Glutamatergic neuron (in vitro differentiated cells): ENCODE data around the gene B4GALT5. TPM values are rescaled to one million over a fixed set of nuclear protein-coding genes. Genes with fewer than 3 reads are reported as not detected.

Source experiments
- DNase-seq: peaks from one replicate; pipeline ENCODE4 v3.0.0; 2022
- H3K27ac Mint-ChIP-seq: one replicate; pipeline ENCODE4 v1.8.0; 2020; ENCODE audit warnings: mild to moderate bottlenecking, mixed read lengths, inconsistent platforms; ENCODE audit not compliant: unreplicated experiment
- H3K27me3 Mint-ChIP-seq: one replicate; pipeline ENCODE4 v1.8.0; 2020; ENCODE audit warnings: mild to moderate bottlenecking, moderate library complexity, mixed read lengths, inconsistent platforms; ENCODE audit not compliant: unreplicated experiment
- H3K36me3 Mint-ChIP-seq: one replicate; pipeline ENCODE4 v1.8.0; 2020; ENCODE audit warnings: mild to moderate bottlenecking, mixed read lengths, inconsistent platforms; ENCODE audit not compliant: unreplicated experiment
- H3K4me1 Mint-ChIP-seq: one replicate; pipeline ENCODE4 v1.8.0; 2020; ENCODE audit warnings: mild to moderate bottlenecking, low read depth, mixed read lengths, inconsistent platforms; ENCODE audit not compliant: unreplicated experiment
- H3K4me3 Mint-ChIP-seq: one replicate; pipeline ENCODE4 v1.8.0; 2020; ENCODE audit warnings: mild to moderate bottlenecking, mixed read lengths, inconsistent platforms; ENCODE audit not compliant: unreplicated experiment
- H3K9me3 Mint-ChIP-seq: one replicate; pipeline ENCODE4 v1.8.0; 2020; ENCODE audit warnings: mild to moderate bottlenecking, moderate library complexity, mixed read lengths, inconsistent platforms; ENCODE audit not compliant: unreplicated experiment
- total RNA-seq: library from RNA; stranded (reverse); fragmentation: NEBNext Ultra II Directional; extraction: Animal tissue kit (Norgen Biotek cat#: 25700); gene quantifications from one replicate; pipeline ENCODE4 v1.2.1, GENCODE V29; 2021; ENCODE audit not compliant: unreplicated experiment
- TF ChIP-seq, protein P1 (sequence below): fragments of 200-600 bp; sonication (generic); IDR thresholded peaks from one replicate; pipeline ENCODE4 v1.5.0; 2021; ENCODE audit not compliant: partially characterized antibody, unreplicated experiment

B4GALT5 gene
- total RNA-seq, 1 donor from 2014 or later: 61.3 TPM

GRCh38 chr20:49679634-49680033, 34.0 kb downstream of the B4GALT5 start:
- H3K4me1 Mint-ChIP-seq: peaks cover 46% of the 10 kb centered on the region
- no peak overlapping the region for H3K4me3 Mint-ChIP-seq
- H3K27me3 Mint-ChIP-seq: peaks cover 5% of the 10 kb centered on the region
- H3K36me3 Mint-ChIP-seq: no peaks in the 10 kb centered on the region
- peaks cover 3% of the 10 kb centered on the region for H3K9me3 Mint-ChIP-seq
- DNase-seq: no peak
- TF ChIP-seq, protein P1, sequence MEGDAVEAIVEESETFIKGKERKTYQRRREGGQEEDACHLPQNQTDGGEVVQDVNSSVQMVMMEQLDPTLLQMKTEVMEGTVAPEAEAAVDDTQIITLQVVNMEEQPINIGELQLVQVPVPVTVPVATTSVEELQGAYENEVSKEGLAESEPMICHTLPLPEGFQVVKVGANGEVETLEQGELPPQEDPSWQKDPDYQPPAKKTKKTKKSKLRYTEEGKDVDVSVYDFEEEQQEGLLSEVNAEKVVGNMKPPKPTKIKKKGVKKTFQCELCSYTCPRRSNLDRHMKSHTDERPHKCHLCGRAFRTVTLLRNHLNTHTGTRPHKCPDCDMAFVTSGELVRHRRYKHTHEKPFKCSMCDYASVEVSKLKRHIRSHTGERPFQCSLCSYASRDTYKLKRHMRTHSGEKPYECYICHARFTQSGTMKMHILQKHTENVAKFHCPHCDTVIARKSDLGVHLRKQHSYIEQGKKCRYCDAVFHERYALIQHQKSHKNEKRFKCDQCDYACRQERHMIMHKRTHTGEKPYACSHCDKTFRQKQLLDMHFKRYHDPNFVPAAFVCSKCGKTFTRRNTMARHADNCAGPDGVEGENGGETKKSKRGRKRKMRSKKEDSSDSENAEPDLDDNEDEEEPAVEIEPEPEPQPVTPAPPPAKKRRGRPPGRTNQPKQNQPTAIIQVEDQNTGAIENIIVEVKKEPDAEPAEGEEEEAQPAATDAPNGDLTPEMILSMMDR: no peak
- no peak overlapping the region for H3K27ac Mint-ChIP-seq

- Mint-ChIP-seq H3K27ac (peak overlapping the region; percentile 28), H3K36me3 (no peaks in the 10 kb centered on the region), H3K27me3 (peaks cover 5% of the 10 kb centered on the region), H3K4me1 (peaks cover 43% of the 10 kb centered on the region), H3K4me3 (peak overlapping the region; percentile 38), H3K9me3 (peaks cover 3% of the 10 kb centered on the region)
- TF ChIP-seq, protein P1: no peak
- DNase-seq: no peak
These were observed 35.6 kb downstream of the B4GALT5 start for GRCh38 chr20:49677777-49678758.

- TF ChIP-seq, protein P1: no peak
- Mint-ChIP-seq H3K4me1 (peaks cover 46% of the 10 kb centered on the region), H3K27me3 (peaks cover 2% of the 10 kb centered on the region), H3K36me3 (no peaks in the 10 kb centered on the region), H3K27ac (peak overlapping the region; percentile 29), H3K9me3 (no peaks in the 10 kb centered on the region), H3K4me3 (no peak overlapping the region)
- no peak for DNase-seq
These were observed 36.9 kb downstream of the B4GALT5 start for GRCh38 chr20:49676581-49677291.

GRCh38 chr20:49675368-49676151, 38.1 kb downstream of the B4GALT5 start:
- no peaks in the 10 kb centered on the region for H3K36me3 Mint-ChIP-seq
- H3K27me3 Mint-ChIP-seq: peaks cover 2% of the 10 kb centered on the region
- H3K27ac Mint-ChIP-seq: no peak overlapping the region
- H3K9me3 Mint-ChIP-seq: no peaks in the 10 kb centered on the region
- DNase-seq: no peak
- TF ChIP-seq, protein P1: no peak
- H3K4me3 Mint-ChIP-seq: no peak overlapping the region
- H3K4me1 Mint-ChIP-seq: peaks cover 42% of the 10 kb centered on the region
